A549 (cell line): ENCODE measurements around the gene RHOD. TPM values are rescaled to one million over a fixed set of nuclear protein-coding genes. Genes with fewer than 3 reads are reported as not detected.

ENCODE experiments used
- ATAC-seq, 2 experiments: fragments of 200-7000 bp in 1 of 2; fragments of >200 bp in 1 of 2; cut with Nextera tagmentation in 1 of 2; cut with Tn5 transposase in 1 of 2; 3 replicates each; pipeline versions ENCODE4 v1.8.0 to v1.9.1; 2018 to 2020; ENCODE audit warnings: mild to moderate bottlenecking in 1 of 2, moderate library complexity in 1 of 2
- CTCF ChIA-PET: fragments of 300-600 bp; sonication (Branson Sonifier 250); formaldehyde crosslinking; extraction: SDS; loops from one replicate; lab custom pipeline; 2021; ENCODE audit warnings: antibody characterized with exemption, inconsistent platforms; lab: Yijun Ruan, JAX
- POLR2A ChIA-PET: fragments of 350-600 bp; formaldehyde crosslinking; extraction: SDS; loops from one replicate; lab custom pipeline; 2021; ENCODE audit warnings: antibody characterized with exemption, inconsistent platforms; lab: Yijun Ruan, JAX
- DNase-seq, 2 experiments: peaks; one replicate each; pipeline versions ENCODE4 v3.0.0 to v3.0.0-alpha.2; 2011 to 2016; ENCODE audit warnings: low read depth in 1 of 2, low spot score in 1 of 2
- FAIRE-seq: peaks from 2 replicates; lab custom pipeline; 2011; peaks lifted over from hg19 to GRCh38; lab: Jason Lieb, UNC
- H3K27ac ChIP-seq, 2 experiments: fragments of >200 bp; sonication (Bioruptor Twin); formaldehyde crosslinking; 3 replicates each; pipeline ENCODE4 v1.5.1; 2016 to 2017
- H3K4me1 ChIP-seq: fragments of >200 bp; sonication (Bioruptor Twin); formaldehyde crosslinking; 3 replicates; pipeline ENCODE4 v1.6.1; 2016
- H3K4me2 ChIP-seq: fragments of >200 bp; sonication (Bioruptor Twin); formaldehyde crosslinking; 3 replicates; pipeline ENCODE4 v1.6.1; 2016
- H3K4me3 ChIP-seq: fragments of >200 bp; sonication (Bioruptor Twin); formaldehyde crosslinking; 3 replicates; pipeline ENCODE4 v1.5.1; 2016
- H3K9me3 ChIP-seq: fragments of >200 bp; sonication (Bioruptor Twin); formaldehyde crosslinking; 3 replicates; pipeline ENCODE4 v1.6.1; 2016
- BHLHE40 ChIP-seq: IDR thresholded peaks from 2 replicates; pipeline ENCODE4 v1.6.1; 2012; ENCODE audit warnings: low read depth, low read length, inconsistent platforms
- CBX8 ChIP-seq: fragments of 200-600 bp; sonication (generic); IDR thresholded peaks from 2 replicates; pipeline ENCODE4 v1.6.1; 2016
- CHD2 ChIP-seq: fragments of 150-350 bp; IDR thresholded peaks from 2 replicates; pipeline ENCODE4 v1.6.1; 2014; ENCODE audit warnings: low read length; ENCODE audit not compliant: partially characterized antibody
- CHD4 ChIP-seq: fragments of 200-600 bp; sonication (generic); IDR thresholded peaks from 2 replicates; pipeline ENCODE4 v1.6.1; 2016; ENCODE audit warnings: antibody characterized with exemption, mild to moderate bottlenecking, borderline replicate concordance
- EHF ChIP-seq: fragments of 250-450 bp; sonication (Bioruptor Pico); IDR thresholded peaks from 2 replicates; pipeline ENCODE4 v1.5.0; 2020; ENCODE audit warnings: mild to moderate bottlenecking
- FOSB ChIP-seq: fragments of 250-450 bp; sonication (Bioruptor Pico); IDR thresholded peaks from 2 replicates; pipeline ENCODE4 v1.5.0; 2020; ENCODE audit warnings: mild to moderate bottlenecking, moderate library complexity
- FOXS1 ChIP-seq: fragments of 250-450 bp; sonication (Bioruptor Pico); IDR thresholded peaks from 2 replicates; pipeline ENCODE4 v1.5.0; 2020; ENCODE audit warnings: mild to moderate bottlenecking, moderate library complexity
- GATA3 ChIP-seq: IDR thresholded peaks from 2 replicates; pipeline ENCODE4 v1.6.1; 2012; ENCODE audit warnings: borderline replicate concordance
- HDAC2 ChIP-seq: fragments of 200-600 bp; sonication (generic); IDR thresholded peaks from 2 replicates; pipeline ENCODE4 v1.6.1; 2016
- HEYL ChIP-seq: fragments of 250-450 bp; sonication (Bioruptor Pico); IDR thresholded peaks from 2 replicates; pipeline ENCODE4 v1.8.0; 2021; ENCODE audit warnings: mild to moderate bottlenecking, moderate library complexity
- HOXA7 ChIP-seq: fragments of 250-450 bp; sonication (Bioruptor Pico); IDR thresholded peaks from 2 replicates; pipeline ENCODE4 v1.5.0; 2020; ENCODE audit warnings: mild to moderate bottlenecking, moderate library complexity
- JUN ChIP-seq, 2 experiments: fragments of >200 bp; sonication (Bioruptor Twin); formaldehyde crosslinking; IDR thresholded peaks; 2 replicates in 1 of 2; 3 replicates in 1 of 2; pipeline ENCODE4 v1.6.1; 2016 to 2017
- KDM1A ChIP-seq: fragments of 200-600 bp; sonication (generic); IDR thresholded peaks from 2 replicates; pipeline ENCODE4 v1.6.1; 2016; ENCODE audit warnings: low read depth, mild to moderate bottlenecking
- KDM5A ChIP-seq: fragments of 200-600 bp; sonication (generic); IDR thresholded peaks from 2 replicates; pipeline ENCODE4 v1.6.1; 2016; ENCODE audit warnings: antibody characterized with exemption, mild to moderate bottlenecking
- MYC ChIP-seq: IDR thresholded peaks from 2 replicates; pipeline ENCODE4 v1.6.1; 2012; ENCODE audit warnings: mild to moderate bottlenecking, inconsistent platforms, low read length, improper control_type of control experiment, borderline replicate concordance
- NFE2L2 ChIP-seq: fragments of 150-350 bp; conservative IDR thresholded peaks from 2 replicates; pipeline ENCODE4 v1.6.1; 2014; ENCODE audit warnings: low read length
- POLR2A ChIP-seq: IDR thresholded peaks from 2 replicates; pipeline ENCODE4 v1.6.1; 2012; ENCODE audit warnings: mild to moderate bottlenecking, low read length
- POLR2AphosphoS2 ChIP-seq: conservative IDR thresholded peaks from 2 replicates; pipeline ENCODE4 v1.6.1; 2012; ENCODE audit warnings: low read length, improper control_type of control experiment, inconsistent platforms
- RAD21 ChIP-seq, 2 experiments: fragments of >200 bp in 1 of 2; sonication (Bioruptor Twin) in 1 of 2; formaldehyde crosslinking in 1 of 2; IDR thresholded peaks in 1 of 2; conservative IDR thresholded peaks in 1 of 2; 2 replicates in 1 of 2; 3 replicates in 1 of 2; pipeline ENCODE4 v1.6.1; 2012 to 2018; ENCODE audit warnings: inconsistent platforms in 1 of 2
- RFX5 ChIP-seq: fragments of 450-650 bp; IDR thresholded peaks from 2 replicates; pipeline ENCODE4 v1.7.1; 2014; ENCODE audit warnings: antibody characterized with exemption, mild to moderate bottlenecking, moderate library complexity
- SMC3 ChIP-seq: fragments of >200 bp; sonication (Bioruptor Twin); formaldehyde crosslinking; IDR thresholded peaks from 3 replicates; pipeline ENCODE4 v1.6.1; 2018; ENCODE audit warnings: inconsistent platforms
- ZNF302 ChIP-seq: fragments of 250-450 bp; sonication (Bioruptor Pico); IDR thresholded peaks from 2 replicates; pipeline ENCODE4 v1.9.0; 2021; ENCODE audit warnings: inconsistent platforms, mild to moderate bottlenecking, moderate library complexity
- WGBS: methylation state at CpG from one replicate; pipeline ENCODE4 v1.1.6; 2017; ENCODE audit errors: missing lambda C conversion rate; 5-methylcytosine and 5-hydroxymethylcytosine counted together
- polyA plus RNA-seq, 4 experiments: library from polyadenylated mRNA; depleted of rRNA in 3 of 4; stranded (reverse); fragments of >200 nt; fragmentation: RNase III in 1 of 4; extraction: RNeasy Plus Mini Kit Qiagen cat#74134 plus additional on column Dnase treatment in 1 of 4; gene quantifications; 2 replicates in 3 of 4; 3 replicates in 1 of 4; pipeline ENCODE4 v1.2.3, GENCODE V29; 2011 to 2017
- TF ChIP-seq, protein P1 (sequence below): IDR thresholded peaks from 2 replicates; pipeline ENCODE4 v1.6.1; 2012
- TF ChIP-seq, protein P2 (sequence below): fragments of 150-350 bp; IDR thresholded peaks from 2 replicates; pipeline ENCODE4 v1.6.1; 2014; ENCODE audit warnings: low read depth, mild to moderate bottlenecking, low read length
- TF ChIP-seq, protein P3 (sequence below): fragments of >200 bp; sonication (Bioruptor Twin); formaldehyde crosslinking; IDR thresholded peaks from 3 replicates; pipeline ENCODE4 v1.5.1; 2016
- TF ChIP-seq, protein P4 (sequence below): fragments of 450-650 bp; IDR thresholded peaks from 2 replicates; pipeline ENCODE4 v1.6.1; 2014; ENCODE audit warnings: antibody characterized with exemption

The RHOD gene
- polyA plus RNA-seq, 2 of the 4 experiments (the other 2 are of a cell fraction) = 13.6 to 33.2 TPM

DNA sequence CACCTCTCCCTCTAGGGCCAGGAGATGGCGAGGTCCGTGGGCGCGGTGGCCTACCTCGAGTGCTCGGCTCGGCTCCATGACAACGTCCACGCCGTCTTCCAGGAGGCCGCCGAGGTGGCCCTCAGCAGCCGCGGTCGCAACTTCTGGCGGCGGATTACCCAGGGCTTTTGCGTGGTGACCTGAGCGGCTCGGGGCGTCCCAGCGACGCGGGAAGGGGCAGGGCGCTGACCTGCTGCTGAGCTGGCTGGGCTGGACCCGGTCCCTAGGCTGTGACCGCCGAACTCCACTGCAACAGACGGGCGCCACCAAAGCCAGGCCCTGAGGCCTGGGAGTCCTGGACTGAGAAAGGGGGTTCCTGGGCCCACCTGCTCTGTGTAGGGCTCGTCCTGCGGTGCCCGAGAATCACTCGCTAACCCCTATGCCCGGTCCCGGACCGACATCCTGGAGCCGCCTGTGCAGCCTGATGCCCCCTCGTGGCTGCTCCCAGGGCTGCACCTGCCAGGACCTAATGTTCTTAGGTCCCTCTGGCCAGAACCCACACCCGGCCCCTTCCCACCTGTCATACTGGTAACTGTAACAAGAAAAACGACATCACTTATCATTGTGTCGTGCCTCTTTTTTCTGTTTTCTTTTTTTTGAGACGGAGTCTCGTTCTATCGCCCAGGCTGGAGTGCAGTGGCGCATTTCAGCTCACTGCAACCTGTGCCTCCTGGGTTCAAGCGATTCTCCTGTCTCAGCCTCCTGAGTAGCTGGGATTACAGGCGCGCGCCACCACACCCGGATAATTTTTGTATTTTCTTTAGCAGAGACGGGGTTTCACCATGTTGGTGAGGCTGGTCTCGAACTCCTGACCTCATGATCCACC is 15.0 kb downstream of the RHOD start:
- Histone ChIP-seq H3K4me2 (peak overlapping the region; percentile 45), H3K9me3 (no peaks in the 10 kb centered on the region), H3K27ac (peak overlapping the region; percentile 72 to 83), H3K4me1 (no peaks in the 10 kb centered on the region), H3K4me3 (peak overlapping the region; percentile 47)
- no peak for TF ChIP-seq KDM1A
- TF ChIP-seq ZNF302 (CRISPR knock-in tag) = no peak
- TF ChIP-seq, protein P1, sequence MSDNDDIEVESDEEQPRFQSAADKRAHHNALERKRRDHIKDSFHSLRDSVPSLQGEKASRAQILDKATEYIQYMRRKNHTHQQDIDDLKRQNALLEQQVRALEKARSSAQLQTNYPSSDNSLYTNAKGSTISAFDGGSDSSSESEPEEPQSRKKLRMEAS = peak; percentile 42; the same call in 1 of the 2 replicates
- peak; percentile 76 for TF ChIP-seq SMC3
- TF ChIP-seq FOXS1 (CRISPR knock-in tag) = no peak
- TF ChIP-seq, protein P2, sequence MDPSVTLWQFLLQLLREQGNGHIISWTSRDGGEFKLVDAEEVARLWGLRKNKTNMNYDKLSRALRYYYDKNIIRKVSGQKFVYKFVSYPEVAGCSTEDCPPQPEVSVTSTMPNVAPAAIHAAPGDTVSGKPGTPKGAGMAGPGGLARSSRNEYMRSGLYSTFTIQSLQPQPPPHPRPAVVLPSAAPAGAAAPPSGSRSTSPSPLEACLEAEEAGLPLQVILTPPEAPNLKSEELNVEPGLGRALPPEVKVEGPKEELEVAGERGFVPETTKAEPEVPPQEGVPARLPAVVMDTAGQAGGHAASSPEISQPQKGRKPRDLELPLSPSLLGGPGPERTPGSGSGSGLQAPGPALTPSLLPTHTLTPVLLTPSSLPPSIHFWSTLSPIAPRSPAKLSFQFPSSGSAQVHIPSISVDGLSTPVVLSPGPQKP = no peak
- no peak for TF ChIP-seq GATA3
- peak; percentile 63 to 70 for TF ChIP-seq RAD21 (conservative IDR thresholded peaks at IDR 0.05 in 1 of 2, IDR thresholded peaks at IDR 0.05 in 1 of 2)
- no peak for TF ChIP-seq RFX5
- TF ChIP-seq, protein P3, sequence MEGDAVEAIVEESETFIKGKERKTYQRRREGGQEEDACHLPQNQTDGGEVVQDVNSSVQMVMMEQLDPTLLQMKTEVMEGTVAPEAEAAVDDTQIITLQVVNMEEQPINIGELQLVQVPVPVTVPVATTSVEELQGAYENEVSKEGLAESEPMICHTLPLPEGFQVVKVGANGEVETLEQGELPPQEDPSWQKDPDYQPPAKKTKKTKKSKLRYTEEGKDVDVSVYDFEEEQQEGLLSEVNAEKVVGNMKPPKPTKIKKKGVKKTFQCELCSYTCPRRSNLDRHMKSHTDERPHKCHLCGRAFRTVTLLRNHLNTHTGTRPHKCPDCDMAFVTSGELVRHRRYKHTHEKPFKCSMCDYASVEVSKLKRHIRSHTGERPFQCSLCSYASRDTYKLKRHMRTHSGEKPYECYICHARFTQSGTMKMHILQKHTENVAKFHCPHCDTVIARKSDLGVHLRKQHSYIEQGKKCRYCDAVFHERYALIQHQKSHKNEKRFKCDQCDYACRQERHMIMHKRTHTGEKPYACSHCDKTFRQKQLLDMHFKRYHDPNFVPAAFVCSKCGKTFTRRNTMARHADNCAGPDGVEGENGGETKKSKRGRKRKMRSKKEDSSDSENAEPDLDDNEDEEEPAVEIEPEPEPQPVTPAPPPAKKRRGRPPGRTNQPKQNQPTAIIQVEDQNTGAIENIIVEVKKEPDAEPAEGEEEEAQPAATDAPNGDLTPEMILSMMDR = peak; percentile 65
- no peak for TF ChIP-seq NFE2L2
- no peak for TF ChIP-seq JUN (IDR thresholded peaks at IDR 0.05)
- TF ChIP-seq MYC = no peak
- WGBS = 65% methylated on average over 27 of the region's 53 CpGs
- ChIA-PET CTCF (interaction anchor here (0.6 to 4.8 kb wide), 11 partner anchors 10 to 245 kb away, joined by 3 to 33 read pairs (median 3); no protein-coding TSS in a partner anchor), POLR2A (no interaction called here)
- DNase-seq (peak; percentile 82 to 94), FAIRE-seq (no peak), ATAC-seq (peak; percentile 91 to 92)

DNA sequence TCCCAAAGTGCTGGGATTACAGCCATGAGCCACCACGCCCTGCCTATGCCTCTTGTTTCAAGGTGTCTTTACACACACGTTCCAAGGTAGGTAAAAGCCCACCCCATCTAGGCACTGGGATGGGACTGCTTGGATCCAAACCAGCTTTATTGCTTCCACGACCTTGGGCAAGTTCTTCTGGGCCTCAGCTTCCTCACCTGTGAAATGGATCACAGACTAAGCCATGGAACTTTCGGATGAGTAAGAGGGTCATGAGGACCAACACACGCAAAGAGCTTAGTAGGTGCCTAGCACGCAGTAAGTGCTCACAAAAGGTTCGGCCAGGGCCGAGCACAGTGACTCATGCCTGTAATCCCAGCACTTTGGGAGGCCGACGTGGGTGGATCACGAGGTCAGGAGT is 15.6 kb downstream of the RHOD start:
- DNase-seq (no peak), ATAC-seq (no peak), FAIRE-seq (no peak)
- no peak overlapping the region for H3K4me3 ChIP-seq
- H3K4me1 ChIP-seq = no peaks in the 10 kb centered on the region
- H3K27ac ChIP-seq = no peak overlapping the region
- TF ChIP-seq EHF (CRISPR knock-in tag) (no peak), POLR2AphosphoS2 (no peak)
- no peaks in the 10 kb centered on the region for H3K9me3 ChIP-seq
- CTCF ChIA-PET = interaction anchor here (0.6 to 4.8 kb wide), 9 partner anchors 9 to 237 kb away, joined by 3 to 33 read pairs (median 3); no protein-coding TSS in a partner anchor
- no peak overlapping the region for H3K4me2 ChIP-seq
- POLR2A ChIA-PET = no interaction called here
- WGBS = 83% methylated on average over 11 of the region's 11 CpGs

DNA sequence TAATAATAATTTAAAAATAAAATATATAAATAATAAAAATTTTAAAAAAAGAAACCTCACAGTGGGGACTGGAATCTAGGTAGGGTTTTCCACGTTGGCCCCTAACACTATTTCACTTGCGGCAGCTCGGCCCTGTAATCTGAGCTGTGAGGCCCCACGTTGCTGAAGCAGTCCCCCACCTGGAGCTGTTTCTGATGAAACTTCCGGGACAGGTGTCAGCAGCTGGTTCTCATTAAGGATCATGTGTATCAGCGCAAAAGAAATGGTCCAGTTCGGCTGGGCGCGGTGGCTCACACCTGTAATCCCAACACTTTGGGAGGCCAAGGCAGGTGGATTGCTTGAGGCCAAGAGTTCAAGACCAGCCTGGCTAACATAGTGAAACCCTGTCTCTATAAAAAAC is 17.3 kb downstream of the RHOD start:
- Histone ChIP-seq H3K9me3 (no peaks in the 10 kb centered on the region), H3K27ac (peak overlapping the region in 1 of 2 experiments; percentile 2; a peak in 1 of 6 replicates), H3K4me3 (no peak overlapping the region), H3K4me2 (no peak overlapping the region), H3K4me1 (peaks cover 16% of the 10 kb centered on the region)
- ChIA-PET CTCF (interaction anchor here (1.0 to 4.8 kb wide), 4 partner anchors 8 to 243 kb away, joined by 3 to 33 read pairs (median 4); partner anchors contain the start of gene RCE1), POLR2A (no interaction called here)
- TF ChIP-seq, protein P4, sequence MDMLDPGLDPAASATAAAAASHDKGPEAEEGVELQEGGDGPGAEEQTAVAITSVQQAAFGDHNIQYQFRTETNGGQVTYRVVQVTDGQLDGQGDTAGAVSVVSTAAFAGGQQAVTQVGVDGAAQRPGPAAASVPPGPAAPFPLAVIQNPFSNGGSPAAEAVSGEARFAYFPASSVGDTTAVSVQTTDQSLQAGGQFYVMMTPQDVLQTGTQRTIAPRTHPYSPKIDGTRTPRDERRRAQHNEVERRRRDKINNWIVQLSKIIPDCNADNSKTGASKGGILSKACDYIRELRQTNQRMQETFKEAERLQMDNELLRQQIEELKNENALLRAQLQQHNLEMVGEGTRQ = no peak
- TF ChIP-seq HDAC2 (no peak), HOXA7 (no peak), HEYL (CRISPR knock-in tag) (no peak), FOSB (CRISPR knock-in tag) (no peak), RAD21 (conservative IDR thresholded peaks at IDR 0.05 in 1 of 2, IDR thresholded peaks at IDR 0.05 in 1 of 2) (no peak), CHD4 (no peak), KDM1A (no peak), KDM5A (no peak), CHD2 (no peak), POLR2AphosphoS2 (no peak), BHLHE40 (no peak), POLR2A (no peak), CBX8 (no peak)
- TF ChIP-seq, protein P2 = no peak
- no peak for FAIRE-seq
- 89% methylated on average over 9 of the region's 9 CpGs for WGBS
- ATAC-seq = no peak
- no peak for DNase-seq
